HG03108 (cell line): ENCODE results near the gene PLA2G4A.
A peak's percentile ranks its signal among the peaks of the same experiment; 100 is the strongest.

Experiments
- ATAC-seq: cut with Tn5 transposase; IDR thresholded peaks from one replicate; pipeline ENCODE4 v1.9.1; 2021; ENCODE audit warnings: moderate library complexity; ENCODE audit not compliant: unreplicated experiment

Gene PLA2G4A

GRCh38 chr1:186831168-186831567 lies 2.4 kb downstream of the PLA2G4A start:
- no peak for ATAC-seq

DNA sequence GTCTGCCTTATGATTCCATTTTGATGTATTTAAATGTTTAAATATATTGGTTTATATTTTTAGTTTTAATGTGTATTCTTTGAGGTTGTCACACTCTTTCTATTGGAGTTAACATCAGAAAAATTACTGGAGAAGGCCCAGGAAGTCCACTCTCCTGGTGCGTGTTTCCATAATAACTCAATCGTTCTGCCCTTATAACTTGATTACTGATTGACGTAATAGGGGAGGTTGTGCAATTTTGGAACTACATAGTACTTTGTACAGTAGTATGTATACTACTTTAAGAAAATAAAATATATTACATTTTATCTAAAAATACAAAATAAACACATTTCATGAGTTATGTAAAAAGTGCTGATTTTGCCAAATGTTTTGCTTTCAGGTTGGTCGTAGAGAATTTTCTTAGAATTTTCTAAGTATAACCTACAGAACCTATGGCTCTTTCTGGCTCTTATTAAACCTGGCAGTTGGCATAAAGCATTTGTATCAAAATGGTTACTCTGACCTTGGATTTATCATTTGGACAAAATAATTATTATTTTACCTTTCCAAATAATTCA lies 5.7 kb downstream of the PLA2G4A start:
- ATAC-seq: no peak

GRCh38 chr1:186835448-186835847 lies 6.7 kb downstream of the PLA2G4A start:
- ATAC-seq: no peak

GRCh38 chr1:186837806-186838205 lies 9.1 kb downstream of the PLA2G4A start:
- ATAC-seq: no peak

DNA sequence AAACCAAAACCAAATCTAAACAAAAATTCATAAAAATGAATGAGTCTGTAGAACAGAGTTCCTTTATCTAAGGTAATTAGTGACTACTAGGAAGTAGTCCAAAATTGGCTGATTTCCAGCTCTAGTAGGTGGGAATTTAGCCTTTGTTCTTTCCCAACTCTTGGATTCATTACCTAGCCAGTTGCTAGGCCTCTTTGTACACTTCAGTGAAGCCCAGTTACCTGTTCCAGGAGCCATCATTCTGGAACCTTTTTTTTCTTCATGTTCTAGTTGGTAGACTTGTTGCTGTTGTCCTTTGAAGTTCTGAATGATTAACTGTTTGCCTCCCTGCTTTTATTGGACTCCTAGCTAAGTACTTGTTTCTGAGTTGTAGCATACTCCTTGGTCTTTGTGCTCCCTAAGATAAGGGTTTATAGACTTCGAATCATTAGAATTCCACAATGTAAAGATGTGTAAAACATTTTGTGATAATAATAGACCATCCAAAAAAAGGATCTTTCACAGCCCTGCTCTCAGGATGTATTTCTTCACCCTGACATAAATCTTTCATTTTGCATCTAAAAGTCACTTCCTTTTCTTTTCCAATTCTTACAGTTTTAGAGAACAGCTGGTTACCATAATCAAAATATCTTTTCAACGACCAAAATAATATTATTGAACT lies 9.8 kb downstream of the PLA2G4A start:
- no peak for ATAC-seq

GRCh38 chr1:186839041-186839400 lies 10.3 kb downstream of the PLA2G4A start:
- no peak for ATAC-seq

GRCh38 chr1:186841599-186841998 lies 12.8 kb downstream of the PLA2G4A start:
- ATAC-seq: no peak

DNA sequence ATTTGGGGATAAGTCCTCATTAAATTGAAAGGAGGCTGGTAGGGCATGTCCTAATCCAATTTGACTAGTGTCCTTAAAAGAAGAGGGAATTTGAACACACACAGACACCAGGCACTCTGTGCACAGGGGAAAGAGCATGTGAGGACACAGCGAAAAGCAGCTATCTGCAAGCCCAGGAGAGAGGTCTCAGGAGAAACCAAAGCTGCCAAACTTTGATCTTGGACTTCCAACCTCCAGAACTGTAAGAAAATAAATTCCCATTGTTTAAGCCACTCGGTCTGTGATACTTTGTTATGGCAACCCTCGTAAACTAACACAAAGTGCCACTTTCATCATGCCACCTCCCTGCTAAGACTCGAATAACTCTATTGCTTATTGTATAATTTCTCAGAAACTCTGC lies 13.8 kb downstream of the PLA2G4A start:
- ATAC-seq: no peak

- ATAC-seq: no peak
Measured at GRCh38 chr1:186843226-186843625, 14.5 kb downstream of the PLA2G4A start.

GRCh38 chr1:186843931-186844330 lies 15.2 kb downstream of the PLA2G4A start:
- no peak for ATAC-seq

- no peak for ATAC-seq
Measured at GRCh38 chr1:186845576-186846210, 16.9 kb downstream of the PLA2G4A start.

GRCh38 chr1:186848509-186849130 lies 19.9 kb downstream of the PLA2G4A start:
- ATAC-seq: no peak

- ATAC-seq: peak; percentile 95
Measured at GRCh38 chr1:186849271-186849671, 20.5 kb downstream of the PLA2G4A start.

- no peak for ATAC-seq
Measured at GRCh38 chr1:186849826-186850225, 21.1 kb downstream of the PLA2G4A start.

DNA sequence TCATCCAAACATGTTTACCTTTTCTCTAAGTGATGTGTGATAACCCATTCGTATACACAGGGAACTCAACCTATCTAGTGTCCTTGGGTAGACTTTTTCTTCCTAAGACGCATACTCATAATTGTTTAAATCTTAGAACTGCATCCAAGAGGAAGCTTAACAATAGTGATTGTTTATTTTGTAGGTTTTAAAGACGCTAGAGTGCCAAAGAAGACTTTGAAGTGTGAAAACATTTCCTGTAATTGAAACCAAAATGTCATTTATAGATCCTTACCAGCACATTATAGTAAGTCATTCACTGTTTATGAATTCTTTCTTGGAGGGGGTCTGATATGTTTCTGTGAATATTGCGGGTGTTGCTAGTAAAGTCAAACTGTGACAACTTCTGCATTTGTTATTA lies 25.4 kb downstream of the PLA2G4A start:
- ATAC-seq: no peak

DNA sequence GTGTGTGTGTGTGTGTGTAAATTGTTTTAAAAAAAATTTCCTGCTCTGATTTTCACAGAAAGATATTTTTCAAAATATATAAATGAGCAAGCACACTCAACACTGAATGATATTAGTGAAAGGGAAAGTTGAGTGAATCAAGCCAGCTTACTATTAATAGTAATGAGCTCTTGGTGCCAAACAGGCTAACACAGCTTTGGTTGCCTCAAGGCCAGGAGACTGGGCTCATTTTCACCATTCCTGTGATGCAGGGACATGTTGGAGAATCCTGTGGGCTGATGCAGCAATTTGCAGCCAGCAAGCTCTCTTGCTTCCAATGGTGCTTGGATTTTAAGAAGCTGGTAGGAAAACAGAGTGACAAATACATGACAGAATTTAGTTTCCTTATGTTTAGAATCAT lies 30.2 kb downstream of the PLA2G4A start:
- ATAC-seq: no peak

DNA sequence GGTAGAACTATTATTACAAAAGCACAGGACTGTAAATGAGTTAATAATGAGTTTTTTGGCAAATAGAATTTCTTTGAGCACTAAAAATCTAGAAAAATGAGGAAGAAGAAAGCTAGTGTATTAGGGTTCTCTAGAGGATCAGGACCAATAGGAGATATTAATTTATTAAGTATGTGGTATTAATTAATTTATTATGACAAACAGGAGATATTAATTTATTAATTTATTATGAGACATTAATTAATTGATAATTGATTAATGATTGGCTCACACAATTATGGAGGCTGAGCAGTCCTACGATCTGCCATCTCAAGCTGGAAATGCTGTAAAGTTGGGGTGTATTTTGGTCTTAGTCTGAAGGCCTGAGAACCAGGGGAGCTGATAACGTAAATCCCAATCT lies 31.2 kb downstream of the PLA2G4A start:
- ATAC-seq: no peak

GRCh38 chr1:186864296-186864695 lies 35.5 kb downstream of the PLA2G4A start:
- ATAC-seq: no peak

DNA sequence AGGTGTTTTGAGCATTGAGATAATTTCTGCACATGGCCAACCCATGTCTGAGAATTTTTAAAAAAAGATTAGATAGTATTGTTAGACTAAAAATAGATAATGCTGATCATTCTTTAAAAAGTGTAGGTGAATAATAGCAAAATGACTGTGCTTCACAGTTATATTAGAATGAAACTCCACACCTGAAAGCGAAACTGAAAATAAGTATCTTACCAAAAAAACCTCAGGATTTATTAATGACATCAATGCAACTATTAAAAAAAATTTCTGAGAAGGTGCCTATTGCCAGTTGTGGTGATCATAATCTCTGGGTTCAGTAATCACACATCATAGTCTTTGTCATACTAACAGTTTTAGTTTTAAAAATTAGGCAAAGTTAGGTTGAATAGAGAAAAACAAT lies 36.5 kb downstream of the PLA2G4A start:
- peak; percentile 59 for ATAC-seq

DNA sequence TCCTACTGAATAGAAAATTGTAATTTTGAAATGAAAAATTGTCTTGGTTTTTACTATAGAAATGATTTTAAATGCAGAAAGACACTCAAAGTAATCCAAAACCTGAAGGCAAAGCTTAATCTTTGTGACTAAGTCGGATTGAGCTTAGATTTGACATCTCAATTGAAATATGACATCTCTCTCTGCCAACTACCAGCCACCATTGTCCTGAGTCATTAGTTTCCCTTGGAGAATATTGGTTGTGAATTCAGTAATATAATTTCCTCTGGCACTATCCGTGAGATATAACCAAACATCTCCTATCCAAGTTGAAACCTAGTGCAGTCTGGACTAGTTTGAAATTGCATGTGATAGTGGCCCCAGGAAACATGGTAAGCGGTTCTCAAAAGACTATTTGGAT lies 37.1 kb downstream of the PLA2G4A start:
- no peak for ATAC-seq

DNA sequence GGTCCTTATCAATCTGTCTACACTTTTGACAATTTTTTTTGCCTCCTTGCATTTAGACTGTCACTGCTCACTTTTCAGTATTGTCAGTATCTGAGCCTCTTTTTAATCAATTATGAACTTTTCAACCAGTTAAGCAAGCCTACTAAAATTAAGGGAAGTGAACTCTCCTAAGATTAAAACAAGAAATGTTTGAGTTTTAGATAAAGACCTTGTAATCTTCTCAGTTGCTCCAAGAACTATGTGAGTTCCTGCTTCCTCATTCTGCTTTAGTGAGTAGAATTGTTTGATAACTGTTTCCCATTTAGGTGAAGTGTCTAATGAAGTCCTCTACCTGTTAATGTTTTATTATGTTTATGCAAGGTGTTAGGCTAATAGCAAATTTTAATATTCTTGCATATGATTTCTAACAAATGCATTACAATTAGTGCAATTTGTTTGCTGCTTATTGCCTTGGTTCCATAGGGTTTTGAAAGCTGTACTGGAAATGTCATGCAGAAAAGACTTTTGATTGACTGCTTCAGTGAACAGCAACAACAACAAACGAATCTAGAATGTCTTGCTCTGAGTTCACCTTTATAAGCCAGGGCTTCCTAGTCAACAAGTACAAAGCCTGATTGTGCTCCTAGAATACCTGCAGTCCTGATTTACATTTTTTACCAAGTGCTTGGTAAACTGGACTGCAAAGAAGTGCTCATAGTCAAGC lies 40.9 kb downstream of the PLA2G4A start:
- ATAC-seq: no peak

DNA sequence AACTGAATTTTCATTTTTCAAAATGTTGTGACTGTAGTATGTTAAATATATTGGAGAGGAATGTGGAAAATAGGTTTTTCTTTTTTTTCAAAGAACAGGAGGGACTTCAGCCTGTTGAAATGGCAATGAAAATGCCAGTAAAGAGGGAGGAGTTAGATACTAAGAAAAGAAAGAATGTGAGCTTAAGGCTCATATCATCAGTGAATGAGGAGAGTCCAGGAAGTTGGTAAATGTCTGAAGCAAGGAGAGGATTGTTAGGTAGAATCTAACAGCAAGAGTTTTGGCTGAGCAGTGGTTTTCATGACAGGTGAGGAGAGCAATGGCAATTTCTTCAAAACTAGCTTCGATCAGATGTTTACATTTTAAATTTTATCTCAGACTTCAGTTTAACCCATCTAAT lies 43.0 kb downstream of the PLA2G4A start:
- no peak for ATAC-seq
